ENCODE results near the gene DIS3L2. TPM values are rescaled to one million over a fixed set of nuclear protein-coding genes. Genes with fewer than 3 reads are reported as not detected.

DIS3L2 gene
- total and polyA plus RNA-seq, 2 of the 8 experiments (the other 6 are each of a cell fraction or from before 2014, with no cell fraction given): 11.5 to 21.6 TPM

DNA sequence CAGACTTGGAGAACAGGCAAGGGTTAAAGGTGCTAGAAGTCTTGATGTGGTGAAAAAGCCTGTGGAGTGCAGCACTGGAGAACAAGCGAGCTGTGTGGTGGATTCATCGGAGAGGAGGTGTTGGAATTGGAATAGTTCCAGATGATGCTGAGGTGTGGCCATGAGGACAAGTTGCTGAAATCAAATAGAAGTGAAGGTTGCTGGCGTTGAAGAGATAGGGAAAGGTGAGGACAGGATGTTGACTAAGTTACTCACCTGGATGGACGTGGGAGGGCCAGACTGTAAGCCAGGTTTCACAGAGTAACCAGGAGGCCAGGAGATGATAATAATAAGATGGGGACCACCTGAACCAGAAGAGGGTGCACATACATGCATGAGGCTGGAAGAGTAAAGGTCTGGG is 173.4 kb downstream of the DIS3L2 start (continued):
- TF ChIP-seq BRCA1 (IDR thresholded peaks at IDR 0.05; ENCODE audit: low read depth, low read length): no peak
- no peak for TF ChIP-seq BACH1 (IDR thresholded peaks at IDR 0.05; ENCODE audit: low read length)
- no peak for TF ChIP-seq CREB1 (IDR thresholded peaks at IDR 0.05)

Data from H1 (cell line).